ENCODE data around the gene TPCN2.

DNA sequence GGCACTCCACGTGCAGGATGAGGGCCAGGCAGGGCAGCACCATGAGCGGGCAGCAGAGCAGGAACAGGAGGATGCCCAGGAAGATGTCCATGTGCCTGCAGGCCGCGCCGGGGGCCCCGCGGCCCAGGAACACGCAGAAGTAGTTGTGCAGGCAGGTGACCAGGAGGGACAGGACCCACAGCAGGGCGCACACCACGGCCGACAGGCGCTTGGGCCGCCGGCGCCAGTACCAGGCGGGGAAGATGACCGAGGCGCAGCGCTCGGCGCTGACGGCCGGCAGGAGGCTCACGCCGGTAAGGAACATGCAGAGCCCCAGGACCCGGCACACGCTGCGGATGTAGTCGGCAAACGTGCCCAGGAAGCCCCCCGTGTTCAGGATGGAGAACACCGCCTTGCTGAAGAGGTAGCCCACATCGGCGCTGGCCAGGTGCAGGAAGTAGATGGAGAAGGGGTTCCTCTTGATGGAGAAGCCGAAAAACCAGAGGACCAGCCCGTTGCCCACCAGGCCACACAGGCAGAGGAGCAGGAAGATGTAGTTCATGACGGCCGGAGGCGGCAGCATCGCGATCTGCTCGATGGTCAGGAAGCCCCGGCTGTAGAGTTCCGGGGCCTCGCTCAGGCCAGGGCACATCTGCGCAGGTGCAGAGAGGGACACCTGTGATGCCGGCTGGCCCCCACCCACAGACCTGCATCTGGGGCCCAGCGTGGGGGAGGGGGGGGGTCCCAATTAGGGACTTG, 42.9 kb upstream of the TPCN2 start:
- TF ChIP-seq ISL1 (CRISPR knock-in tag; IDR thresholded peaks at IDR 0.05) (no peak), ZFP3 (CRISPR knock-in tag; IDR thresholded peaks at IDR 0.05) (no peak), OSR1 (CRISPR knock-in tag; IDR thresholded peaks at IDR 0.05) (no peak), GLIS3 (CRISPR knock-in tag; IDR thresholded peaks at IDR 0.05) (no peak), TOX (CRISPR knock-in tag; IDR thresholded peaks at IDR 0.05; ENCODE audit: borderline replicate concordance) (no peak), ZFP30 (CRISPR knock-in tag; IDR thresholded peaks at IDR 0.05) (no peak), ZNF8 (CRISPR knock-in tag; IDR thresholded peaks at IDR 0.05) (no peak)
- TF ChIP-seq, protein P1, sequence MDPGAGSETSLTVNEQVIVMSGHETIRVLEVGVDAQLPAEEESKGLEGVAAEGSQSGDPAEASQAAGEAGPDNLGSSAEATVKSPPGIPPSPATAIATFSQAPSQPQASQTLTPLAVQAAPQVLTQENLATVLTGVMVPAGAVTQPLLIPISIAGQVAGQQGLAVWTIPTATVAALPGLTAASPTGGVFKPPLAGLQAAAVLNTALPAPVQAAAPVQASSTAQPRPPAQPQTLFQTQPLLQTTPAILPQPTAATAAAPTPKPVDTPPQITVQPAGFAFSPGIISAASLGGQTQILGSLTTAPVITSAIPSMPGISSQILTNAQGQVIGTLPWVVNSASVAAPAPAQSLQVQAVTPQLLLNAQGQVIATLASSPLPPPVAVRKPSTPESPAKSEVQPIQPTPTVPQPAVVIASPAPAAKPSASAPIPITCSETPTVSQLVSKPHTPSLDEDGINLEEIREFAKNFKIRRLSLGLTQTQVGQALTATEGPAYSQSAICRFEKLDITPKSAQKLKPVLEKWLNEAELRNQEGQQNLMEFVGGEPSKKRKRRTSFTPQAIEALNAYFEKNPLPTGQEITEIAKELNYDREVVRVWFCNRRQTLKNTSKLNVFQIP (CRISPR knock-in tag; IDR thresholded peaks at IDR 0.05; ENCODE audit: borderline replicate concordance, low read depth), result no peak
